C4-2B (cell line): ENCODE measurements around the gene CTR9.

Experiments used
- CTCF ChIP-seq: fragments of 450-650 bp; conservative IDR thresholded peaks from 2 replicates; pipeline ENCODE4 v1.5.1; 2017; ENCODE audit warnings: mild to moderate bottlenecking
- ZFX ChIP-seq: fragments of 450-650 bp; IDR thresholded peaks from 2 replicates; pipeline ENCODE4 v1.6.1; 2017

GRCh38 chr11:10728789-10729472 is 22.1 kb upstream of the CTR9 start:
- no peak for TF ChIP-seq CTCF
- no peak for TF ChIP-seq ZFX
